ENCODE results near the gene ZNF385C. TPM values are rescaled to one million over a fixed set of nuclear protein-coding genes. Genes with fewer than 3 reads are reported as not detected.
A peak's percentile ranks its signal among the peaks of the same experiment; 100 is the strongest.

ZNF385C gene
- total and polyA plus RNA-seq, 12 donors: 0.07 to 0.16 (median 0.11) TPM; not detected in 6

DNA sequence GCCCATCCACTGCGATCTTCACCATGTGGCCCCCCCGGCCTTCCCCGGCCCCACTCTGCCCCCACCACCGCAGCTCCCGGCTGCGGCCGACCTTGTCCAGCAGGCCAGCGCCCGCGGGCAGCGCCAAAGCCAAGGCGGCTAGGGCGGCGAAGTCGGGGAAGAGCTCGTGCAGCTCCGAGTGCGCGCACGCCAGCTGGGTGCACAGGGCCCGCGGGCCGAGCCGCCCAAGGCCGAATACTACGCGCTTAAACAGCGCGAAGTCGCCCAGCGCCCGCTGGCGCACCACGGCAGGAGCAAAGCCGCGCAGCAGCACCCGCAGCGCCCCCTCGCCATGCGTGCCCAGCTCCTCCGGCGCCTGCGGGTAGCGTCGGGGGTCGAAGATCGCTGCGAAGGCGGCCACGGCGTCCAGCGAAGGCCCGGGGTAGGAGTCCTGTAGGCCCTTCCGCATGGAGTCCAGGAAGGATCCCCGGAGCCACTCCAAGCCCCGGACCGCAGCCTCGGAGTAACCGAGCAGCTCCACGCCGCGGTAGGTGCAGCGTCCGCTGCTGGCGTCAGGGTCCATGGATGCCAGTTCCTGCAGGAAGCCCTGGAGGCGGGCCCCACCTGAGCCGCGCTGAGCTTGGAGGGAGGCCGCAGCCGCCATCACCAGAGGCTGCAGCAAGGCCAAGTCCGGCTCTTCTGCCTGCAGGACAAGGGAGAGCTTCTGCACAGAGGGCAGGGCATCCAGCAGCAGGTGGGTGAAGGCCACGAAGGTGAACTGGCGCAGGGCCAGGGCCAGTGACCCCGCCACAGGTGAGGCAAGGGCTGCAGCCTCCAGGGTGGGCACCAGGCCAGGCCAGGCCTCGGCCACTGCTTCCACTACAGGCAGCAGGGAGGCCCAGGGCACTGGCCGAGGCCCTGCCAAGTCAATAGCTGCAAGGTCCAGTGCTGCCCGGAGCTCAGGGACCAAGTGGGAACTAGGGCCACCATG, 58.2 kb downstream of the ZNF385C start:
- no peak overlapping the region for H3K4me3 ChIP-seq
- WGBS, 4 donors: 31 to 63% (median 34%) methylated on average over 20 to 77 of the region's 77 CpGs
- intact Hi-C loops (cut with DNase I): no loop called here
- TF ChIP-seq POLR2A (IDR thresholded peaks at IDR 0.05) (no peak), CTCF (IDR thresholded peaks at IDR 0.05) (no peak)
- no peaks in the 10 kb centered on the region for H3K36me3 ChIP-seq (replicated peaks in 1 of 2)
- H3K27ac ChIP-seq: no peak overlapping the region
- H3K27me3 ChIP-seq: no peaks in the 10 kb centered on the region
- DNase-seq: peak in 2 of 7 donors; percentile 18 to 30
- no peaks in the 10 kb centered on the region for H3K9me3 ChIP-seq (replicated peaks in 1 of 3)
- no peaks in the 10 kb centered on the region for H3K4me1 ChIP-seq (replicated peaks in 1 of 2)

- Histone ChIP-seq H3K27me3 (no peaks in the 10 kb centered on the region), H3K4me1 (replicated peaks in 1 of 2) (no peaks in the 10 kb centered on the region), H3K9me3 (replicated peaks in 1 of 3) (no peaks in the 10 kb centered on the region), H3K27ac (no peak overlapping the region), H3K4me3 (no peak overlapping the region), H3K36me3 (replicated peaks in 1 of 2) (no peaks in the 10 kb centered on the region)
- TF ChIP-seq CTCF (IDR thresholded peaks at IDR 0.05) (no peak), POLR2A (IDR thresholded peaks at IDR 0.05) (no peak)
- intact Hi-C loops (cut with DNase I): no loop called here
- WGBS, 4 donors: 85 to 88% (median 86%) methylated on average over 3 to 5 of the region's 5 CpGs
- DNase-seq: no peak
Observed at GRCh38 chr17:42038221-42038973, 59.9 kb downstream of the ZNF385C start.

- no peaks in the 10 kb centered on the region for H3K9me3 ChIP-seq (replicated peaks in 1 of 3)
- no peaks in the 10 kb centered on the region for H3K4me1 ChIP-seq (replicated peaks in 1 of 2)
- no peaks in the 10 kb centered on the region for H3K27me3 ChIP-seq
- no peak overlapping the region for H3K4me3 ChIP-seq
- no peak for DNase-seq
- no peak overlapping the region for H3K27ac ChIP-seq
- intact Hi-C loops (cut with DNase I): no loop called here
- 42 to 61% (median 54%) methylated on average over 5 to 6 of the region's 6 CpGs for WGBS, 4 donors
- TF ChIP-seq POLR2A (IDR thresholded peaks at IDR 0.05) (no peak), CTCF (IDR thresholded peaks at IDR 0.05) (no peak)
- H3K36me3 ChIP-seq (replicated peaks in 1 of 2): no peaks in the 10 kb centered on the region
Observed at GRCh38 chr17:42034059-42034458, 64.2 kb downstream of the ZNF385C start.

DNA sequence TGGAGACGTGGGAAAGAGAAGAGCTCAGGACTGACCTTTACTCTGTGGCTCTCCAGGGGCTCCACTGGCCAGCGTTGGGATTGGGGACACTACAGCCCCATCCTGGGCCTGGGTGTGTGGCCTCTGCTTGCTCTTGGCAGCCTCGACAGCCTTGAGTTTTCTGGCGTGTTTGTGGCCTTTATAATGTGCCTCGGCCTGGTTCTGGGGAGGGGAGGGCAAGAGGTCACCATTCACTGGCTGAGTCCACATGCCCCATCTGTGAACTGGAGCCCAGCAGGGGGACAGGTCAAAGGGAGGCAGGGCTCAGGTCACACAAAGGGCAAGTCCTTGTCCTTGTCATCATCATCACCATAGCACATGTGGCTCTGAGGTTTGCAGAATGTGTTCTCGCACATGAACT, 66.7 kb downstream of the ZNF385C start:
- TF ChIP-seq POLR2A (IDR thresholded peaks at IDR 0.05) (no peak), CTCF (IDR thresholded peaks at IDR 0.05) (no peak)
- no peak for DNase-seq
- H3K27ac ChIP-seq: no peak overlapping the region
- H3K4me3 ChIP-seq: no peak overlapping the region
- no peaks in the 10 kb centered on the region for H3K27me3 ChIP-seq
- 38 to 74% (median 52%) methylated on average over 4 to 6 of the region's 6 CpGs for whole genome bisulfite sequencing, 4 donors
- no peaks in the 10 kb centered on the region for H3K4me1 ChIP-seq (replicated peaks in 1 of 2)
- intact Hi-C loops (cut with DNase I): no loop called here
- H3K36me3 ChIP-seq (replicated peaks in 1 of 2): no peaks in the 10 kb centered on the region
- H3K9me3 ChIP-seq (replicated peaks in 1 of 3): no peaks in the 10 kb centered on the region
